HepG2 (cell line): Measurements from ENCODE around the gene AFF4. TPM values are rescaled to one million over a fixed set of nuclear protein-coding genes. Genes with fewer than 3 reads are reported as not detected.

ENCODE experiments used
- DPF2 ChIP-seq: sonication (generic); formaldehyde crosslinking; IDR thresholded peaks from 2 replicates; pipeline ENCODE4 v1.4.0; 2020; ENCODE audit warnings: mild to moderate bottlenecking, low read depth, missing genetic modification reagents, borderline replicate concordance
- FOXJ3 ChIP-seq: sonication (generic); formaldehyde crosslinking; IDR thresholded peaks from 2 replicates; pipeline ENCODE4 v1.4.0; 2020; ENCODE audit warnings: missing genetic modification reagents, mild to moderate bottlenecking, borderline replicate concordance
- KDM6A ChIP-seq: IDR thresholded peaks from 2 replicates; pipeline ENCODE4 v1.6.1; 2016; ENCODE audit warnings: low read depth
- NBN ChIP-seq: fragments of 450-650 bp; conservative IDR thresholded peaks from 2 replicates; pipeline ENCODE4 v1.6.1; 2017
- NFRKB ChIP-seq: fragments of 450-650 bp; IDR thresholded peaks from 2 replicates; pipeline ENCODE4 v1.6.1; 2017
- PHF20 ChIP-seq: sonication (generic); formaldehyde crosslinking; IDR thresholded peaks from 2 replicates; pipeline ENCODE4 v1.5.0; 2020; ENCODE audit warnings: mild to moderate bottlenecking, missing genetic modification reagents
- PHF8 ChIP-seq: sonication (generic); formaldehyde crosslinking; IDR thresholded peaks from 2 replicates; pipeline ENCODE4 v1.5.0; 2020; ENCODE audit warnings: missing genetic modification reagents
- RAD21 ChIP-seq: fragments of 450-650 bp; formaldehyde crosslinking; IDR thresholded peaks from 2 replicates; pipeline ENCODE4 v1.5.0; 2020; ENCODE audit warnings: mild to moderate bottlenecking
- REPIN1 ChIP-seq: sonication (generic); formaldehyde crosslinking; IDR thresholded peaks from 2 replicates; pipeline ENCODE4 v1.8.0; 2022; ENCODE audit warnings: missing genetic modification reagents, low read depth, mild to moderate bottlenecking, borderline replicate concordance
- RFX1 ChIP-seq: fragments of 450-650 bp; IDR thresholded peaks from 2 replicates; pipeline ENCODE4 v1.6.1; 2017
- SETDB1 ChIP-seq: sonication (generic); formaldehyde crosslinking; IDR thresholded peaks from 2 replicates; pipeline ENCODE4 v1.5.1; 2020; ENCODE audit warnings: missing genetic modification reagents, mild to moderate bottlenecking, borderline replicate concordance
- SMAD9 ChIP-seq: sonication (generic); formaldehyde crosslinking; IDR thresholded peaks from 2 replicates; pipeline ENCODE4 v1.5.1; 2020; ENCODE audit warnings: mild to moderate bottlenecking, missing genetic modification reagents
- SNAPC2 ChIP-seq: sonication (generic); formaldehyde crosslinking; IDR thresholded peaks from 2 replicates; pipeline ENCODE4 v1.8.1; 2022; ENCODE audit warnings: mild to moderate bottlenecking, missing genetic modification reagents
- SNRNP70 ChIP-seq: fragments of 200-400 bp; formaldehyde crosslinking; IDR thresholded peaks from 2 replicates; pipeline ENCODE4 v1.6.1; 2017; ENCODE audit warnings: mild to moderate bottlenecking, low read depth, low read length, moderate library complexity
- XBP1 ChIP-seq: sonication (generic); formaldehyde crosslinking; IDR thresholded peaks from 2 replicates; pipeline ENCODE4 v1.5.0; 2020; ENCODE audit warnings: missing genetic modification reagents
- ZC3H4 ChIP-seq: sonication (generic); formaldehyde crosslinking; IDR thresholded peaks from 2 replicates; pipeline ENCODE4 v1.4.0; 2020; ENCODE audit warnings: missing genetic modification reagents, borderline replicate concordance
- ZMAT3 ChIP-seq: sonication (generic); formaldehyde crosslinking; conservative IDR thresholded peaks from 2 replicates; pipeline ENCODE4 v1.7.0; 2021; ENCODE audit warnings: missing genetic modification reagents
- ZNF34 ChIP-seq: sonication (generic); formaldehyde crosslinking; IDR thresholded peaks from 2 replicates; pipeline ENCODE4 v1.4.0; 2020; ENCODE audit warnings: mild to moderate bottlenecking, missing genetic modification reagents, borderline replicate concordance
- ZNF451 ChIP-seq: sonication (generic); formaldehyde crosslinking; IDR thresholded peaks from 2 replicates; pipeline ENCODE4 v1.5.0; 2020; ENCODE audit warnings: mild to moderate bottlenecking, missing genetic modification reagents
- ZNF768 ChIP-seq: sonication (generic); formaldehyde crosslinking; IDR thresholded peaks from 2 replicates; pipeline ENCODE4 v1.4.0; 2020; ENCODE audit warnings: missing genetic modification reagents
- polyA plus RNA-seq, 8 experiments: library from polyadenylated mRNA; depleted of rRNA in 3 of 8; stranded (reverse) in 7 of 8; unstranded in 1 of 8; fragments of >200 nt; fragmentation: Illumina TruSeq in 4 of 8; extraction: Trizol in 4 of 8; gene quantifications; 2 replicates each; pipeline versions ENCODE4 v1.2.1 to v1.2.3, GENCODE V29; 2011 to 2016; ENCODE audit warnings: low read depth in 4 of 8, missing spikeins in 1 of 8, mixed read lengths in 1 of 8; ENCODE audit not compliant: insufficient read depth in 1 of 8
- total RNA-seq, 5 experiments: library from RNA; depleted of rRNA; stranded (reverse); fragments of >200 nt; fragmentation: Illumina TruSeq; extraction: Trizol; gene quantifications; 2 replicates each; pipeline ENCODE4 v1.2.3, GENCODE V29; 2016; ENCODE audit warnings: low read depth in 1 of 5
- TF ChIP-seq, protein P1 (sequence below): sonication (generic); formaldehyde crosslinking; IDR thresholded peaks from 2 replicates; pipeline ENCODE4 v1.4.0; 2020; ENCODE audit warnings: missing genetic modification reagents, borderline replicate concordance
- TF ChIP-seq, protein P2 (sequence below): sonication (generic); formaldehyde crosslinking; IDR thresholded peaks from 2 replicates; pipeline ENCODE4 v1.8.0; 2022; ENCODE audit warnings: missing genetic modification reagents, mild to moderate bottlenecking, borderline replicate concordance
- TF ChIP-seq, protein P3 (sequence below): sonication (generic); formaldehyde crosslinking; IDR thresholded peaks from 2 replicates; pipeline ENCODE4 v1.4.0; 2020; ENCODE audit warnings: missing genetic modification reagents
- TF ChIP-seq, protein P4 (sequence below): IDR thresholded peaks from 2 replicates; pipeline ENCODE4 v1.6.1; 2016; ENCODE audit warnings: missing compliant biosample characterization, missing genetic modification reagents, borderline replicate concordance

The AFF4 gene
- total and polyA plus RNA-seq, 2 of the 13 experiments (the other 11 are each of a cell fraction or from before 2014, with no cell fraction given), result 22.1 to 25.5 TPM

DNA sequence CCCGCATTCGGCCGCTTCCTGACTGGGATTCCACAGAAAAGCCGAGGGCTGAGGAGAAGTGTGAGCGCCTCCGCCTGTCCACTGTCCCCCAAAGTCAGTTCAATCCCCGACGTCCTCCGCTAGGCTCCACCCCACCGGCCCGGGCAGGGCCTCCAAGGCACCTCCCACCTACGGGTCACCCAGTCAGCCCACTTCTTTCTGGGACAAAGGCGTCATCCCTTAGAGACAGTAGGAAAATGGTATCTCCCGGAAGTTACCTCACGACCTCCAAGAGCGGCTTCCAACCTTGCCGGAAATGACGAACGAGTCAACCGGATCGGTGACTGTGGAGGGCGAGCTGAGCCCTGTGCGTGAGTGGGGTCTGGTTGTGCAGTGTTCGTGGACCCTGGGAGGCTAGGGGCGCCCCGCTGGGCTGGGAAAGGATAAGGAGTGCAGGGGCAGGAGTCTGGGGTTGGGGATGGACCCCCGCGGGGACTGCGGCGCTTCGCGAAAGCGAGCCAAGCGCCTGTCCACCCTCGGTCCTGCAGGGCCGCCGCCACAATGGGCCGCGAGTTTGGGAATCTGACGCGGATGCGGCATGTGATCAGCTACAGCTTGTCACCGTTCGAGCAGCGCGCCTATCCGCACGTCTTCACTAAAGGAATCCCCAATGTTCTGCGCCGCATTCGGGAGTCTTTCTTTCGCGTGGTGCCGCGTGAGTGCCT, 96.9 kb downstream of the AFF4 start, which contains the start of the genes GDF9 and UQCRQ (continued):
- no peak for TF ChIP-seq ZC3H4 (CRISPR knock-in tag)
- no peak for TF ChIP-seq RFX1
- TF ChIP-seq, protein P1, sequence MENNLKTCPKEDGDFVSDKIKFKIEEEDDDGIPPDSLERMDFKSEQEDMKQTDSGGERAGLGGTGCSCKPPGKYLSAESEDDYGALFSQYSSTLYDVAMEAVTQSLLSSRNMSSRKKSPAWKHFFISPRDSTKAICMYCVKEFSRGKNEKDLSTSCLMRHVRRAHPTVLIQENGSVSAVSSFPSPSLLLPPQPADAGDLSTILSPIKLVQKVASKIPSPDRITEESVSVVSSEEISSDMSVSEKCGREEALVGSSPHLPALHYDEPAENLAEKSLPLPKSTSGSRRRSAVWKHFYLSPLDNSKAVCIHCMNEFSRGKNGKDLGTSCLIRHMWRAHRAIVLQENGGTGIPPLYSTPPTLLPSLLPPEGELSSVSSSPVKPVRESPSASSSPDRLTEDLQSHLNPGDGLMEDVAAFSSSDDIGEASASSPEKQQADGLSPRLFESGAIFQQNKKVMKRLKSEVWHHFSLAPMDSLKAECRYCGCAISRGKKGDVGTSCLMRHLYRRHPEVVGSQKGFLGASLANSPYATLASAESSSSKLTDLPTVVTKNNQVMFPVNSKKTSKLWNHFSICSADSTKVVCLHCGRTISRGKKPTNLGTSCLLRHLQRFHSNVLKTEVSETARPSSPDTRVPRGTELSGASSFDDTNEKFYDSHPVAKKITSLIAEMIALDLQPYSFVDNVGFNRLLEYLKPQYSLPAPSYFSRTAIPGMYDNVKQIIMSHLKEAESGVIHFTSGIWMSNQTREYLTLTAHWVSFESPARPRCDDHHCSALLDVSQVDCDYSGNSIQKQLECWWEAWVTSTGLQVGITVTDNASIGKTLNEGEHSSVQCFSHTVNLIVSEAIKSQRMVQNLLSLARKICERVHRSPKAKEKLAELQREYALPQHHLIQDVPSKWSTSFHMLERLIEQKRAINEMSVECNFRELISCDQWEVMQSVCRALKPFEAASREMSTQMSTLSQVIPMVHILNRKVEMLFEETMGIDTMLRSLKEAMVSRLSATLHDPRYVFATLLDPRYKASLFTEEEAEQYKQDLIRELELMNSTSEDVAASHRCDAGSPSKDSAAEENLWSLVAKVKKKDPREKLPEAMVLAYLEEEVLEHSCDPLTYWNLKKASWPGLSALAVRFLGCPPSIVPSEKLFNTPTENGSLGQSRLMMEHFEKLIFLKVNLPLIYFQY (CRISPR knock-in tag), result peak; percentile 88; the same call in 1 of the 2 replicates
- no peak for TF ChIP-seq NBN
- TF ChIP-seq ZNF768 (CRISPR knock-in tag), result peak; percentile 67; the same call in 1 of the 2 replicates
- TF ChIP-seq FOXJ3 (CRISPR knock-in tag), result peak; percentile 74; the same call in 1 of the 2 replicates
- TF ChIP-seq REPIN1 (CRISPR knock-in tag), result peak; percentile 96
- TF ChIP-seq, protein P2, sequence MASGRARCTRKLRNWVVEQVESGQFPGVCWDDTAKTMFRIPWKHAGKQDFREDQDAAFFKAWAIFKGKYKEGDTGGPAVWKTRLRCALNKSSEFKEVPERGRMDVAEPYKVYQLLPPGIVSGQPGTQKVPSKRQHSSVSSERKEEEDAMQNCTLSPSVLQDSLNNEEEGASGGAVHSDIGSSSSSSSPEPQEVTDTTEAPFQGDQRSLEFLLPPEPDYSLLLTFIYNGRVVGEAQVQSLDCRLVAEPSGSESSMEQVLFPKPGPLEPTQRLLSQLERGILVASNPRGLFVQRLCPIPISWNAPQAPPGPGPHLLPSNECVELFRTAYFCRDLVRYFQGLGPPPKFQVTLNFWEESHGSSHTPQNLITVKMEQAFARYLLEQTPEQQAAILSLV, result peak; percentile 59
- peak; percentile 89 for TF ChIP-seq SNAPC2
- TF ChIP-seq DPF2, result no peak
- no peak; the same call in 1 of the 2 replicates for TF ChIP-seq ZNF451 (CRISPR knock-in tag)
- peak; percentile 85 for TF ChIP-seq PHF20 (CRISPR knock-in tag)
- TF ChIP-seq NFRKB, result no peak
- no peak for TF ChIP-seq SMAD9 (CRISPR knock-in tag)
- no peak for TF ChIP-seq SETDB1 (CRISPR knock-in tag)
- peak; percentile 92 for TF ChIP-seq RAD21
- no peak for TF ChIP-seq ZMAT3 (CRISPR knock-in tag)
- no peak for TF ChIP-seq SNRNP70
- peak; percentile 86 for TF ChIP-seq PHF8 (CRISPR knock-in tag)
- TF ChIP-seq, protein P3, sequence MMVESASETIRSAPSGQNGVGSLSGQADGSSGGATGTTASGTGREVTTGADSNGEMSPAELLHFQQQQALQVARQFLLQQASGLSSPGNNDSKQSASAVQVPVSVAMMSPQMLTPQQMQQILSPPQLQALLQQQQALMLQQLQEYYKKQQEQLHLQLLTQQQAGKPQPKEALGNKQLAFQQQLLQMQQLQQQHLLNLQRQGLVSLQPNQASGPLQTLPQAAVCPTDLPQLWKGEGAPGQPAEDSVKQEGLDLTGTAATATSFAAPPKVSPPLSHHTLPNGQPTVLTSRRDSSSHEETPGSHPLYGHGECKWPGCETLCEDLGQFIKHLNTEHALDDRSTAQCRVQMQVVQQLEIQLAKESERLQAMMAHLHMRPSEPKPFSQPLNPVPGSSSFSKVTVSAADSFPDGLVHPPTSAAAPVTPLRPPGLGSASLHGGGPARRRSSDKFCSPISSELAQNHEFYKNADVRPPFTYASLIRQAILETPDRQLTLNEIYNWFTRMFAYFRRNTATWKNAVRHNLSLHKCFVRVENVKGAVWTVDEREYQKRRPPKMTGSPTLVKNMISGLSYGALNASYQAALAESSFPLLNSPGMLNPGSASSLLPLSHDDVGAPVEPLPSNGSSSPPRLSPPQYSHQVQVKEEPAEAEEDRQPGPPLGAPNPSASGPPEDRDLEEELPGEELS, result peak; percentile 66; the same call in 1 of the 2 replicates
- TF ChIP-seq KDM6A (CRISPR knock-in tag), result no peak
- TF ChIP-seq ZNF34, result no peak; the same call in 1 of the 2 replicates
- TF ChIP-seq XBP1 (CRISPR knock-in tag), result no peak; the same call in 1 of the 2 replicates
- TF ChIP-seq, protein P4, sequence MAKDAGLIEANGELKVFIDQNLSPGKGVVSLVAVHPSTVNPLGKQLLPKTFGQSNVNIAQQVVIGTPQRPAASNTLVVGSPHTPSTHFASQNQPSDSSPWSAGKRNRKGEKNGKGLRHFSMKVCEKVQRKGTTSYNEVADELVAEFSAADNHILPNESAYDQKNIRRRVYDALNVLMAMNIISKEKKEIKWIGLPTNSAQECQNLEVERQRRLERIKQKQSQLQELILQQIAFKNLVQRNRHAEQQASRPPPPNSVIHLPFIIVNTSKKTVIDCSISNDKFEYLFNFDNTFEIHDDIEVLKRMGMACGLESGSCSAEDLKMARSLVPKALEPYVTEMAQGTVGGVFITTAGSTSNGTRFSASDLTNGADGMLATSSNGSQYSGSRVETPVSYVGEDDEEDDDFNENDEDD, result peak; percentile 51; the same call in 1 of the 2 replicates
